Tibial nerve (tissue), 4 donors: Measurements from ENCODE around the gene IRF2BPL.

Experiments
- EP300 ChIP-seq, 2 donors: sonication (generic); formaldehyde crosslinking; IDR thresholded peaks; one replicate each; pipeline ENCODE4 v1.6.1; 2017; ENCODE audit warnings: antibody characterized with exemption in 2 of 2, mild to moderate bottlenecking in 1 of 2
- TF ChIP-seq, protein P1 (sequence below), 5 experiments: fragments of 200-600 bp in 3 of 5; fragments of 450-650 bp in 2 of 5; sonication (generic) in 3 of 5; IDR thresholded peaks; one replicate each; pipeline ENCODE4 v1.5.1; 2016 to 2019; ENCODE audit warnings: antibody characterized with exemption in 5 of 5, mild to moderate bottlenecking in 3 of 5, moderate library complexity in 2 of 5

DNA sequence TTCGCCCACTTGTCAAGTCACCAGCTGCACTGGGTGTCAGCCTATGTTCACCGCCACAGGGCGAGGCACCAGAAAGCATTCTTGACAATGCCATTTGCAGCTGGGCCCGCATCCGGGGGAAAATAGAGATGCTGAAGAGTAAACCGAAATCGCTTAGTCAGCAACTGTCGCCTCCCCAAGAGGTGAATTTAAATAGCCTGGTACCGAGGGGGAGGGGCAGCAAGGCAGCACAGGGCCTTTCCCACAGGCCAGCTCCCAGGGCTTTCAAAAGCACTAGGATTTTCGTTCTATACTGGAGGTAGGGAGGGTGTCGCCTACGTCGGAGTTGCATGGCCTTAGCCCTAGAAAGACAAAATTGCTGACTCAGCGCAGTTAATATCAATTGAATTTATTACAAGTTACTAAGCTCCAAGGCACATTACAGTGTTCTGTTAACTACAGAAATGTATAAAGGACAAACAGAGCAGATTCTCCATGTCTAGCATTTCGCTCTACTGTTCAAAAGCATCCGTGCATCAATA lies 4.3 kb downstream of the IRF2BPL start:
- TF ChIP-seq, protein P1, sequence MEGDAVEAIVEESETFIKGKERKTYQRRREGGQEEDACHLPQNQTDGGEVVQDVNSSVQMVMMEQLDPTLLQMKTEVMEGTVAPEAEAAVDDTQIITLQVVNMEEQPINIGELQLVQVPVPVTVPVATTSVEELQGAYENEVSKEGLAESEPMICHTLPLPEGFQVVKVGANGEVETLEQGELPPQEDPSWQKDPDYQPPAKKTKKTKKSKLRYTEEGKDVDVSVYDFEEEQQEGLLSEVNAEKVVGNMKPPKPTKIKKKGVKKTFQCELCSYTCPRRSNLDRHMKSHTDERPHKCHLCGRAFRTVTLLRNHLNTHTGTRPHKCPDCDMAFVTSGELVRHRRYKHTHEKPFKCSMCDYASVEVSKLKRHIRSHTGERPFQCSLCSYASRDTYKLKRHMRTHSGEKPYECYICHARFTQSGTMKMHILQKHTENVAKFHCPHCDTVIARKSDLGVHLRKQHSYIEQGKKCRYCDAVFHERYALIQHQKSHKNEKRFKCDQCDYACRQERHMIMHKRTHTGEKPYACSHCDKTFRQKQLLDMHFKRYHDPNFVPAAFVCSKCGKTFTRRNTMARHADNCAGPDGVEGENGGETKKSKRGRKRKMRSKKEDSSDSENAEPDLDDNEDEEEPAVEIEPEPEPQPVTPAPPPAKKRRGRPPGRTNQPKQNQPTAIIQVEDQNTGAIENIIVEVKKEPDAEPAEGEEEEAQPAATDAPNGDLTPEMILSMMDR (IDR thresholded peaks at IDR 0.05) = no peak
- TF ChIP-seq EP300 (IDR thresholded peaks at IDR 0.05) = no peak
